ENCODE measurements around the gene KIF4B.

DNA sequence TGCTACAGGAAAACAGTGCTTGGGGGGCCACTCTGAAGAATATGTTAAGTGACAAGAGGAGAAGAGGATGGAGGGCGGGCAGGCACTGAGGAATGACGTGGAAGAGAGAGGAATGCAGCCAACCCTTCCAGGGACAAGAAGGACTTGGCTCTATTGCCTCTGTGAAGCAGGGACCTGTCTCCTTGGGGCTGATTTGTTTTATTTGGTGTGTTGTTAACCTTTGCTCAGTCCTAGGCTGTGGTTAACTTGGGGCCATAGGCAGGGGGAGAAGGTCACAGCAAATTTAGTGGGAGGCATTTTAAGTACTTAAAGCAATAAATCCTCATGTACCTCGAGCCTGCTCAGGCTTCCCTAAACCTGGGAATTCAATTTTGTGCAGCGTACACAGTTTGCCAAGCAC lies 39.9 kb downstream of the KIF4B start:
- TF ChIP-seq POLR2AphosphoS5 (IDR thresholded peaks at IDR 0.05; ENCODE audit: low read depth, low read length) (no peak), REST (IDR thresholded peaks at IDR 0.05; ENCODE audit: insufficient read depth in 1 of 2, low read depth in 2 of 2, low read length in 2 of 2) (no peak)

Measured in PFSK-1 (cell line).